HG03354 (cell line): ENCODE results near the gene ADAMTSL2.

Source experiments
- ATAC-seq: cut with Tn5 transposase; IDR thresholded peaks from one replicate; pipeline ENCODE4 v1.9.1; 2021; ENCODE audit warnings: mild to moderate bottlenecking; ENCODE audit not compliant: unreplicated experiment, poor library complexity, severe bottlenecking

Gene ADAMTSL2

DNA sequence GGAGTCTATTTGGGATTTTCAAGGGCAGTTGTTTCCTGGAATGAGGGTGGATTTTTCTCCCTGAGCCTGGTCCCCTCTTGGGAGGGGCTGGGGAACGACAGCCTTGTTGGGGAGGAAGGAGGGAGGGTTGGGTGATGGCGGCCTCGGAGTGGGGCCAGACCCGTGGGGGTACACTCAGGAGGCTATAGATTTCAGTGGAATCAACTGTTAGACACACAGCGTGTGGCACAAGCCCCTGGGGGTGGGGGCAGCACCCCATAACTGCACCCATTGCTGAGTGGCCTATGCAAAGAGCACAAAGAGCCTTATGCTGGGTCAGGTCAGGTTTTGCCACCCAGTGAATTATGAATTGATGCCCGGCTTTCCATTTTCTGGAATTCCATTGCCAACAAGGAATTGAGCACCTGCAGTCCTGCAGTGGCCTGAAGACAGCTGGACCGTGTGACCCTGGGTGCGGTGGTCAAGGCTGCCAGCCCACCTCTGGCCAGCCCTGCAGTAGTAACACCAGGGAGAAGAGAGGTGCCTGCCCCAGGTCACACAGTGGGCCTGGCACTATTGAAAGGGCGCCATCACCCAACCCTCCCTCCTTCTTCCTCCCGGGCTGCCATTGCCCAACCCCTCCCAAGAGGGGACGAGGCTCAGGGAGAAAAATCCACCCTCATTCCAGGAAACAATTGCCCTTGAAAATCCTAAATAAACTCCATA, 18.1 kb upstream of the ADAMTSL2 start:
- ATAC-seq = no peak

DNA sequence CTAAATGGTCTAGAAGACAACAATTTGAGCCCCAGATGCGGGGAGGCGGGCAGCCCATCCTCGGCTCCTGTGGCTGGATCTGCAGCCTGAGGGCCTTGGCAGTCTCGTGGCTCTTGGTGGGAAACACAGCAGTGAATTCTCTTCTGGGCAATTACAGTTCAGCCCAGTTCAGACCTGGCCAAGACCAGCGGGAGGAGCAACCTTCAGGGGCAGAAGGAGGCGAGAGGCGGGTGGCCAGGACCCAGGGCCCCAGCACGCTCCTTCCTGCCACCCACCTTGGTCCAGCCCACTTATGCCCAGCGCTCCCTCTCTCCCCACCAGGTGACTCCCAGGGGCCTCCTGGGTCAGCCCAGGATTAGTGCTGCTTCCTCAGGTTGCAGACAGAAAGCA, 17.5 kb upstream of the ADAMTSL2 start:
- no peak for ATAC-seq

DNA sequence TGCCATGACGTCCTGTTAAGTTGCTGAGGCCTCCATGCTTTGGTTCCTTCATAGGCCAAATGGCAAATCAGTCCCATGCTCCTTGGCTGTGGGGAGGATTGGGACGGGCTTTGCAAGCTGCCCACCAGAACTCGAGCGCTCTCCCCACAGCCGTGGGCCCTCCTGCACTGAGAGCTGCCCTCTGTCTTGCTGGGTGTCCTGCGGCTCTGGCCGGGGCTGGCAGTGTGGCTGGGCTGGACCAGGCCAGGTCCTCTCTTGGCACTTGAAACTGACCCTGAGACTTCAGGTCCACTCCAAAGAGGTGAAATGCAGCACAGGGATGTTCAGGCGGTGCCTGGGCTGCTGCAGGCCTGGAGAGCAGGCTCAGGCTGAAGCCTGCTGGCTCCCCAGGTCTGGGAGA, 16.8 kb upstream of the ADAMTSL2 start:
- ATAC-seq = no peak

DNA sequence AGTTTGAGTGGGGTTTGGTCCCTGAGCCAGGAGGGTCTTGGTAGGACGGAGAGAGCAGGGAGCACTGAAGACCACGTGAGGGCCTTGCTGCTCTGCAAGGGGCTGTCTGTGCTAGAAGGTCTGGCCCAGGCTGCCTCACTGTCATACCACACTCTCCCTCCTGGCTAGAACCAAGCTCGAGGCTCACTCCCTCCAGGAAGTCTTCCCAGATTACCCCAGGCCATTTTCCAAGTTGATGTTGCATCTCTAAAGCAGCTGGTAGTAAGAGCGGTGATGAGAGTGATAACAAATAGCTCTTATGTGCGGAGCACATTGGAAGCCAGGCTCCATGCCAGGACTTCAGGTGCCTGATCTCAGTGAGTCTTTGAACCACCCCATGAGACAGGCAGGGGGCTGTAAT, 16.3 kb upstream of the ADAMTSL2 start:
- ATAC-seq = no peak

DNA sequence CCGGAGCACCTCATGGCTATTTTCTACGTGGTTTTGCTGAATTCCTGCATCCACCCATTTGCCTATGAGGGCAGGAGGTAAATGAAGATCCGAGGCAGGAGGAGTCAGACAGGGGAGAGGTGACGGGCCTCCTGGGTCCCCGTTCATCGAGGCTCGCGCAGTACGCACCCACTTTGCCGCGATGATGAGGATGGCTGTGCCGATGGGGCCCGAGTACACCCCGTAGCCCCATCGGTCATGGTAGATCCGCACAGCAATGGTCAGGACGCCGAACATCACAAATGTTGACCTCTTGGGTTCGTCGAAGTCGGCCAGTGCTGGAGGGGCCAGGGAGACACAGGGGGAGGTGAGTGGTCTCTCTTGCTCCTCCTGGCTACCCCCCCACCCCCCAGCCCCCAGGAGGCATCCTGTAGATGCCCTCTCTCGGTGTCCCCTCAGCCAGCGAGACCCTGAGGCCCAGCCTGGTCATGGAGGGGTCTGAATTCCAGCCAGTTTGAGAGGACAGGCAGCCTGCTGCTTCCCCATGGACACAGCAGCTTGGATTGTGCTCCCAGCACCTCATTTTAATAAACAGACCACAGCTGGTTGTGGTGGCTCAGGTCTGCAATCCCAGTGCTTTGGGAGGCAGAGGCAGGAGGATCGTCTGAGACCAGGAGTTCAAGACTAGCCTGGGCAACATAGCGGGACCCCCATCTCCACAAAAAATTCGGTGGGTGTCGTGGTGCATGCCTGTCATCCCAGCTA, 15.6 kb upstream of the ADAMTSL2 start:
- no peak for ATAC-seq

DNA sequence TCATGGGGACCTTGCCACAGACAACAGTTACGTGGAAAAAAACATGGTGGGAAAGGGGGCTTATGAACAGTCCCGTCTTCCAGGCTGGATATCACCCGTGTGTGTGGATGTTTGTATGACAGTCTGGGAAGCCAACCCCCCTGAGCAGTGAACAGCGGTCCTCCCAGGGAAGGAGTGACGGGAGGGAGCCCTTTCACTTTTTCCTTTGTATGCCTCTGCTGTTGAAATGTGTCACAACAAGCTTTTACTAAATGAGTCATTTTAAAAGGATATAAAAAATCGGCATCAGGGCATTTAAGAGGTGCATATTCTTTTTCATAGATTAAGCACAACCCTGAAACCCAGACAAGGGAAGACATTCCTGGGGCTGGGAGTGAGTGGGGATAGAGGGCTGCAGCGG, 14.8 kb upstream of the ADAMTSL2 start:
- no peak for ATAC-seq

DNA sequence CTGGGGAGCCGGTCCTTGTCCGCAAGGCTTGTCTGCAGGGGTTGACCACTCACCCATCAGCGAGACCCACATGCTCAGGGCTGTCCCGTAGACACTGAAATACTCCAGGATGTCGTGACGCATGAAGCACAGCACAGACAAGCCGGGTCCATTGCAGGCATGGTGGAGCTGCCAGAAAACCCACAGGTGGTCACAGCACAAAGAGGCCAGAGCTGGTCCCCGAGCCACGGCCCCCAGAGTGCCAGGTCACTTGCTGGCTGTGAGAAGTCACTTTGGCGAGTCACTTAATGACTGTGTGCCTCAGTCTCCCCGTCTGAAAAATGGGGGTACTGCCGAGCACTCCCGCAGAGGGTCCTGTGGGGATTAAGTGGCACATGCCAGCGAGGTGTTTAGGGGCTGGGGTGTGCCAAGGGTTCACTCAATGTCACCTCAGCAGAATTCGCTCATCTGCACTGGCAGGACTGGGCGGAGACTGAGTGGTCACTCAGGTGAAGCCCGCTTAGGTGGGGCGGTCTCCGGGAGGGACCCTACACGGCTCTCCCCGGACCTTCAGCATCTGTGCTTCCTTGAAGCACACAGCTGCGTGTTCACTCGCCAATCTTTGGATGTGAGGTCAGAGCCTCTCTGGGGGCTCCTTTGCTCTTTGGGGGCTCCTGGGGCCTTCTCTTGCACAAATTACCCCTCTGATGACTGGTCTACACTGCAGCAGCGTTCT, 14.2 kb upstream of the ADAMTSL2 start:
- no peak for ATAC-seq

DNA sequence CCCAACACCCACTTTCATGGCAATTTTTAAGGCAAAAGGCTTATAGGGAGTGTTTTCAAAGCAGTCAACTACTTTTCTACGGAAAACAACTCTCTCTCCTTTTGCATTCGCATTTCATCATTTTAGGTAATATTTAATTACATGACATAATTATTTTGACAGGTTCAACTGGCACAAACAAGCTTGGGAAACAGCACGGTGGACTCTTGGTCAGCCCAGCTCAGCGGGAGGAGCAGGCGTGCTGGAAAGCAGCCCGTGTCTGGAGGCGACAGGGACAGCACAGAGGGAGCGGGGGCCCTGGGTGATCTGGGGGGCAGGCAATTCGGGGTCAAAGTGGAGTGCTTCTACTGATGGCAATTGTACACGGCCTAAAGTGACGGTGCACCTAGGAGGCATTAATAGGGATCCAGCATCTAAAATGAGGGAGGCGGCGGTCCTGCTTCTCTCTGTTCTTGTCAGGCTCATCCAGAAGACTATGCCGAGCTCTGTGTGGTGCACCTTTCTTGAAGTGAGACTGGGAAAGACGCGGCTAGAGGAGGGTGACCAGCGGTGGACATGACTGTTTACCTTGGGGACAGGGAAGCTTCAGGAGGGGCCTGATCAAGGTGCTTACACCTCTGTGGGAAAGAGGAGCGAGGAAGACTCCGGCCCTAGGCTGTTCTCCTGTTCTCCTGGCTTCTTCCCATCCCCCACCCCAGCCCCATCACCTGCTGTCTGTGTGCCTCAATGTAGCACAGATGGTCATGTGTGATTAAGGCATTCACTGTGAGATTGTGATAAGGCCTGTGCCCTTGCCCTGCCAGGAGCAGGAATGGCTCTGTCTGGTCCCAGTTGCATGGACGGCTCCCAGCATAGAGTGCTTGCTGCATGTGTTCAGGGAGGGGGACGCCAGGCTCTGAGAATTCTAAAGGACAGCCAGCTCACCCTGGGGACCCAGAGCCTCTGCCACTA, 13.1 kb upstream of the ADAMTSL2 start:
- ATAC-seq = no peak

DNA sequence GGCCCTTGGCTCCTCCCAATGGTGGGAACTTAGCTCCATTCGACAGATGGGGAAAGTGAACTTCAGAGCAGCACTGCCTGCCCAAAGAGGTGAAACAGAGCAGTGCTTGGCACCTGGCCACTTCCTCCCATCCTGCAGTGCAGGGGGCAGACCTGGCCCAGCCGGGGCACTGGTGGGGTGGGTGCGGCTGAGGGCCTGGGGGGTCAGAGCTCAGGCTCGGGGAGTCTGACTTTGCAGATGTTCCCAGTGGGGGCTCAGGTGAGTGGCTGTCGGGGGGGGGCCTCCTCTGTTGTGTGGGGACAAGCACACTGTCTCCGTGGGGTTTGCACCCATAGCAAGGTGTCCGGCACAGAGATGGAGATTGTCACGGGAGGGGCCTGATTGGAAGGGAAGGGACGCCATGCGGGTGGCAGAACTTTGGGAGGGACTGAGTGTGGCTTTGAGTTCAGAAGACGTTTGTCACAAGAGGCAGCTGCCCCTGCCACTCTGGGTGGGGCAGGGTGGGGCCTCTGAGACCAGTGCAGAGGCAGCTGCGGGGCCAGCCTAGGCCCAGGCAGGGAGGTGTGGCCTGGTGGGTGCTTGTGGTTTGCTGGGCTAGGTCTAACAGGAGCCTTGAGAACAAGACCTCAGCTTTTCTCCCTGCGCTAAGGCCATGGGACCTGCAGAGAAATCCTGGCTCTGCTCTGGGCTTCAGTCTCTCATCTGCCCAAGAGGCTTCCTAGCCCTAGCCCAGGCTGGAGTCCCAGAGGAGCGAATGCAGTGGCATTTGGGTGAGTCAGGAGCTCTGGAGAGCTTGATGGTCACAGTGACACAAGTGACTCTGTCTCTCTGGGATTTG, 12.2 kb upstream of the ADAMTSL2 start:
- ATAC-seq = no peak

DNA sequence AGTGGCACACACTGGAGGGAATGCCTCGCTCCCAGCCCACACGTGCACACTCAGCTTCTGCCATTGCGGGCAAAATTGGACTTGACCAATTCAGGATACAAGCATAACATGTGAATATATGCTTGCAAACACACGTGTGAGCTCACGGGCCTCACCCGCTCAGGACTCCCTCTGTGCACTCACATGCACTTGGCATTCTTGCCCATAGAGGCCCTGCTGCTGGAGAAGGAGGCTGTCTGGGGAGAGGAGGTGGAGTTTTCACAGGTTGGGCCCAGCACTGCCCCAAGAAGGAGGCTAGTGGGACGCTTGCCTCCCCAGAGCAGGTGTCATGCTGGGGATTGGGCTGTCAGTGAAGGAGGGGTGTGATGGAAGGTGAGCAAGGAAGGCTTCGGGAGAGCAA, 11.4 kb upstream of the ADAMTSL2 start:
- no peak for ATAC-seq

DNA sequence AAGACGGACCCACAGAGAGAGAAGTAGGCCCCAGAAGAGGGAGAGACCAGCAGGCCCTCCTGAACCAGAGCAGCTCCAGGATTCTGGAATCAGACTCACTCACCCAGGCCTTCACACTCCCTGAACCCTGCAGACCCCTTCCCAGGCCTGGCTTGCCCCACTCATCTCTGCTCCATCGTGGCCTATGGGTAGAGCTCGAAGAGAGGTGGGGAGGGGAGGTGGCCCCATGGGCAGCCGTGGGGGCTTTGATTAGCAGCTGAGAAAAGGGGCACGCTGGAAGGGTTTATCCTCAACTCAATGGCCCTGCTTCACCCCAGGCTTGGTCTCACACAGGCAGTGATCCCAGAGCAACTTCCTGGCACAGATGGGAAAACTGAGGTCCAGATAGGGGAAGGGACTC, 10.4 kb upstream of the ADAMTSL2 start:
- no peak for ATAC-seq

DNA sequence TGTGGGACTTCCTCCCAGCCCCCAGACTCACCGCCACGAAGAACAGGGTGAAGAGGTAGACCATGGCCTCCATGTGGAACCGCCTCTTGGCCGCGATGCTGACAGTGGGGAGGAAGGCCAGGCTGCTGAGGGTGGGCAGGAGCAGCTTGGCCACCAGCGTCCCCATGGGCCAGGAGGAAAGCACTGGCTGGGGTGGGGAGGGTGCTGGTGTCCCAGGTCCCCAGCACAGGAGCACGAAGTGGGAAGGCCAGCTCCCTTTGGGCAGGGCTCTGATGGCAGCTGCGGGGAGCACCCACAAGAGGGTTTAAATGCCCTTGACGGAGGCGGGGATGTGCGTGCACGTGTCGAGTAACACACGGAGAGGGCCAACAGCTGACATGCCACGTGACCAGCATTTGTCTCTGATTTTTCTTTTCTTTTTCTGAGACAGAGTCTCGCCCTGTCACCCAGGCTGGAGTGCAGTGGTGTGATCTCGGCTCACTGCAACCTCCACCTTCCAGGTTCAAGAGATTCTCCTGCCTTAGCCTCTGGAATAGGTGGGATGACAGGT, 9.8 kb upstream of the ADAMTSL2 start, which contains the start of gene MYMK:
Gene MYMK (minus strand): TSS at position 281 of the 550 bp plus-strand sequence. CDS start 115 bp downstream, at position 166.
- ATAC-seq = no peak

DNA sequence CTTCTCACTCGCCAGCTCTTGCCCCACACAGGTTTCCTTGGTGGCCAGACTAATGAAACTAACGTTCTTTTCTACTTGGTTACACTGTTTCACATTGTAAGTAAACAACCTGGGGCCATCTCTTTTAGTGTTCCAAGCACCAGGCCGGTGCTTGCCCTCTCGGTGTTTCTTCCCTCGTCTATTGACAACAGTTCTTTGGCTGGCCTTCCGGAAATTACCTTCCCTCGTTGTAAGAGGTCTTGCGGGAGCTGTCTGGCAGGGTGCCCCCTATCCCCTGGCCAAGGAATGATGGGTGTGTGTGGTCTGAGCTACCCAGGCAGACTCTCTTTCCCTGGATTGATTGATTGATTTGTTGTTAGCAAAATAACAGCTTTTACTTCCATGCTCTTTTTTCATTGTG, 8.8 kb upstream of the ADAMTSL2 start:
- ATAC-seq = no peak

DNA sequence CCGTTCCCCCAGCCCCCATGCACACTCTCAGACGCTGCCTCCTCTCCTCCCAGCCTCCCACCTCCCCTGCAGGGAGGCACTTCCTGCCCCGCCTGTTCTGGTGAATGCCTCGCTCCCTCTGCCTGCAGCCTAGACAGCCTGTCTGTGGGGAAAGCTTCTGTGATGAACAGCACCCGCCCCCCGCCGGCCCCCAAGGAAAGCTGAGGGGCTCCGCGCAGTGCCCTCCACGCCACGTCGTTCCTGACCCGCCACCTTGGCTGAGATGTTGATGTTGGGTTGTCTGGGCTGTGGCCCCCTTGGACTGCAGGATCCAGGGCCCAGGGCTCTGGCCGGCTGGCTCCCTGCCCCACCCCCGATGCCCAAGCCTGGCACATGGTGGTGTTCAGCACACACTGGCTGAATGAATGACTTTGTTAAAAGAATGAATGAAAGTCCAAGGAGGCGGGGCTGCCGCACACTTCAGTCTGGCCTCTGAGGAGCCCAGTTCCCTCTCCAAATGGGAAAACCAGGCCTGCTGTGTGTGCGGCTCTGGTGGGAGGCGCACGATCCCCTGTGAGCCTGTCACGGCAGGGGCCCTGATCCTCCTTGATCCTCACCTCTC, 7.7 kb upstream of the ADAMTSL2 start:
- no peak for ATAC-seq

DNA sequence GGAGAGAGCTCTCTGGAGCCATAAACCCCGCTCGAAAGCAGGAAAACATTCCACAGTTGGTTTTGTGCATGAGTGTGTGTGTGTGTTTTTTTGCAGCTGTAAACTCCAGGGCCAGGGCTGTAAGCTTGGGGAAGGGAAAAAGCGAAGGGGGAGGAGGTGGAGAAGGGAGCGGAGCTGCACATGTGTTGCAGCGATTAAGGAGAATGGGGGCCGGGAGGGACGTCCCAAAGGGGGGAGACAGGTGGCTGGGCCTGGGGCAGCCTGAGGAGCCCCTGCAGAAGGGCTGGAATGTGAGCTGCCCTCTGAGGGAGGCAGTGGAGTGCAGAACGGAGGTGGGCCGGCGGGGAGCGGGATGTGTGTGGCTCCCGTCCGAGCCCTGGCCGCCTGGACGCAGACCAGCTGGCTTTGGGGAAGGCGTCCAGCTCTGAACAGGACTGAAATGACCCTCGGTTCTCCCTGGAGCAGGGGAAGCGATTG, 7.0 kb upstream of the ADAMTSL2 start:
- ATAC-seq = no peak

DNA sequence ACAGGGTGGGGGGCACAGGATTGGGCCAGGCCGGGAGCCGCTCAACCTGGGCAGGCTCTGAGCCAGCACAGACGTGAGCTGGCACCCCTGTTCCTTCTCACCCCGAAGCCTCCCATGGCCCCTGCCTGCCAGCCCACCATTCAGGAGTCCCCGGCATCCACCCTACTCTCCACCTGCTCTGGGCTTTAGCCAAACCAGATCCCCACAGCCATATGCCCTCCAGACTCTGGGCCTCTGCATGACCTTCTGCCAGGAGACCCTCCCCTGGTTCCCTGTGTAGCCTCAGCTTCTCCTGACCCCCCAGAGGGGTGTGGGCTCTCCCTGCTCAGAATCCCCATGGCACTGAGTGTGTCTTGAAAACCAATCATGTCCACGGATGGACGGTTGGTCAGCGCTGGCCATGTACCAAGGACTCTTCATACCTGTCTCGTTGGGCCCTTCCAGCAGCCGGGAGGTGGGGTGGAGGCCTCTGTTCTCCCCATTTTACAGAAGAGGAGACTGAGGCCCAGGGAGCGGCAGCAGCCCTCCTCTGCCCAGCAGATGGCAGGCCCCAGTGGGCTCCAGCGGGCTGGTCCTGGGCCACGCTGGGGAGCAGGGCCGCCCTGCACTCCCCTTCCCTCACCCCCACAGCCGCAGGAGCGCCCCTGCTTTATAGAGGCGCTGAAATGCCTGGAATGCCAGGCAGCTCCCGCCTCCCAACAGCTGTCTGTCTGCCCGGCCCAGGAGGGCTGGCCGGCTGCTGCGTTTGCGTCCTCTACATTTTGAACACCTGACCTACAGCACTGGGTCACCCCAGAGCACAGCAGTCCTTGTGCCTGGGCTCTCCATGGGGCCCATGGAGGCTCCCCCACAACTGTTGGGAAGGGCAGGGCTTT, 6.3 kb upstream of the ADAMTSL2 start:
- no peak for ATAC-seq

DNA sequence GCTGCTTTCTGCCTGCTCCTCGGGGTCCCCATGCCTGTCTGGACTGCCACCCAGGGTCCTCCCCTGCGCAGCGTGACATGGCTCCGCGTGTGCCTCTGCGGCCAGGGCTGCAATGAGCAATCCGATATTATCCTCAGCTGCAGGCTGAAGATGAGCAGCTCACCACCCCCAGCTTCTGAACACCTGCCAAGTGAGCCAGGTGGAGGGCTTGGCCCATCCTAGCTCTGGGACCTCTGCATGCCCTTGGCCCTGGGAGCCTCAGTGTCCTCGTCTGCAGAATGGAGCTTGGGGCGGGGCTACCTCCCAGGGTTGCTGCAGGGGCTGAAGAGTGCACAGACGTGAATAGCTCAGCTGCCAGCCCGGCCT, 5.6 kb upstream of the ADAMTSL2 start:
- no peak for ATAC-seq
